SK-N-SH (cell line): ENCODE results near the gene APP. TPM values are rescaled to one million over a fixed set of nuclear protein-coding genes. Genes with fewer than 3 reads are reported as not detected.

ENCODE experiments used
- CTCF ChIA-PET: fragments of 300-600, 350-600 bp; formaldehyde crosslinking; extraction: SDS; loops from one replicate; lab custom pipeline; 2021; lab: Yijun Ruan, JAX
- POLR2A ChIA-PET: fragments of 350-600 bp; sonication (Branson Sonifier 250); formaldehyde crosslinking; extraction: SDS; loops from one replicate; lab custom pipeline; 2020; ENCODE audit warnings: antibody characterized with exemption, inconsistent platforms; lab: Yijun Ruan, JAX
- DNase-seq: peaks from one replicate; pipeline ENCODE4 v3.0.0; 2012
- H2AFZ ChIP-seq: fragments of 200-600 bp; sonication (generic); 2 replicates; pipeline ENCODE4 v1.8.1; 2016; ENCODE audit warnings: antibody characterized with exemption, mild to moderate bottlenecking, low read depth
- H3F3A ChIP-seq: fragments of 200-600 bp; sonication (generic); replicated peaks from 2 replicates; pipeline ENCODE3; 2016; ENCODE audit warnings: antibody characterized with exemption, mild to moderate bottlenecking; ENCODE audit not compliant: insufficient read depth
- H3K27ac ChIP-seq, 2 experiments: fragments of 200-500 bp in 1 of 2; fragments of 200-600 bp in 1 of 2; sonication (Bioruptor generic) in 1 of 2; sonication (generic), shearing (Covaris generic) in 1 of 2; 2 replicates each; pipeline versions ENCODE4 v1.5.1 to v1.6.1; 2014 to 2016; ENCODE audit warnings: low read depth in 2 of 2, inconsistent platforms in 1 of 2, low read length in 1 of 2, mild to moderate bottlenecking in 1 of 2, mixed read lengths in 1 of 2
- H3K27me3 ChIP-seq: fragments of 200-600 bp; sonication (generic), shearing (Covaris generic); 2 replicates; pipeline ENCODE4 v1.6.1; 2016; ENCODE audit warnings: mixed run types; ENCODE audit not compliant: insufficient read depth
- H3K36me3 ChIP-seq, 2 experiments: fragments of 200-500 bp in 1 of 2; fragments of 200-600 bp in 1 of 2; sonication (Bioruptor generic) in 1 of 2; sonication (generic) in 1 of 2; replicated peaks in 1 of 2; 2 replicates each; pipeline versions ENCODE3 to v1.5.1; 2014 to 2016; ENCODE audit warnings: low read length in 1 of 2, mild to moderate bottlenecking in 1 of 2; ENCODE audit not compliant: insufficient read depth in 2 of 2, control insufficient read depth in 1 of 2
- H3K4me1 ChIP-seq, 2 experiments: fragments of 200-500 bp in 1 of 2; fragments of 200-600 bp in 1 of 2; sonication (Bioruptor generic) in 1 of 2; sonication (generic), shearing (Covaris generic) in 1 of 2; 2 replicates each; pipeline versions ENCODE4 v1.5.1 to v1.6.1; 2014 to 2016; ENCODE audit warnings: low read depth in 1 of 2, low read length in 1 of 2, mixed run types in 1 of 2; ENCODE audit not compliant: insufficient read depth in 2 of 2, control insufficient read depth in 1 of 2
- H3K4me2 ChIP-seq: fragments of 200-600 bp; sonication (generic), shearing (Covaris generic); 2 replicates; pipeline ENCODE4 v1.6.1; 2017; ENCODE audit warnings: mixed run types
- H3K4me3 ChIP-seq, 2 experiments: fragments of 200-500 bp in 1 of 2; fragments of 200-600 bp in 1 of 2; sonication (Bioruptor generic) in 1 of 2; sonication (generic), shearing (Covaris generic) in 1 of 2; 2 replicates each; pipeline versions ENCODE4 v1.5.1 to v1.8.1; 2014 to 2016; ENCODE audit warnings: low read depth in 2 of 2, inconsistent platforms in 1 of 2, low read length in 1 of 2, mild to moderate bottlenecking in 1 of 2, mixed read lengths in 1 of 2, moderate library complexity in 1 of 2
- H3K79me2 ChIP-seq: fragments of 200-600 bp; sonication (generic); 2 replicates; pipeline ENCODE4 v1.8.1; 2017; ENCODE audit warnings: mild to moderate bottlenecking; ENCODE audit not compliant: insufficient read depth
- H3K9ac ChIP-seq: fragments of 200-600 bp; sonication (generic); 2 replicates; pipeline ENCODE4 v1.6.1; 2017; ENCODE audit warnings: mixed run types
- H3K9me2 ChIP-seq: fragments of 200-600 bp; sonication (generic); 2 replicates; pipeline ENCODE4 v1.6.1; 2017; ENCODE audit warnings: mixed run types
- H3K9me3 ChIP-seq: fragments of 200-600 bp; sonication (generic); 2 replicates; pipeline ENCODE4 v1.6.1; 2017; ENCODE audit warnings: mixed run types, mild to moderate bottlenecking, moderate library complexity
- H4K20me1 ChIP-seq: fragments of 200-600 bp; sonication (generic); 2 replicates; pipeline ENCODE4 v1.6.1; 2017; ENCODE audit warnings: mild to moderate bottlenecking, mixed run types; ENCODE audit not compliant: insufficient read depth
- CHD2 ChIP-seq: fragments of 150-350 bp; IDR thresholded peaks from 2 replicates; pipeline ENCODE4 v1.6.1; 2018; ENCODE audit warnings: low read length; ENCODE audit not compliant: partially characterized antibody
- ELF1 ChIP-seq: IDR thresholded peaks from 2 replicates; pipeline ENCODE4 v1.4.0; 2012
- EP300 ChIP-seq, 2 experiments: IDR thresholded peaks; 2 replicates each; pipeline versions ENCODE4 v1.4.0 to v1.6.1; 2012; ENCODE audit warnings: borderline replicate concordance in 1 of 2, low read depth in 1 of 2, low read length in 1 of 2
- EZH2phosphoT487 ChIP-seq: fragments of 200-600 bp; sonication (generic); IDR thresholded peaks from 2 replicates; pipeline ENCODE4 v1.6.1; 2017; ENCODE audit warnings: low read depth, mixed run types, mild to moderate bottlenecking, antibody characterized with exemption, moderate library complexity, borderline replicate concordance
- FOSL2 ChIP-seq: IDR thresholded peaks from 2 replicates; pipeline ENCODE4 v1.4.0; 2012; ENCODE audit warnings: low read depth, mild to moderate bottlenecking, moderate library complexity, borderline replicate concordance
- FOXJ3 ChIP-seq: sonication (generic); formaldehyde crosslinking; IDR thresholded peaks from 2 replicates; pipeline ENCODE4 v1.5.1; 2020; ENCODE audit warnings: mild to moderate bottlenecking, missing genetic modification reagents
- GABPA ChIP-seq: IDR thresholded peaks from 2 replicates; pipeline ENCODE4 v1.4.0; 2012; ENCODE audit warnings: low read depth, mild to moderate bottlenecking
- GATA2 ChIP-seq: sonication (generic); formaldehyde crosslinking; IDR thresholded peaks from 2 replicates; pipeline ENCODE4 v1.5.0; 2020; ENCODE audit warnings: mild to moderate bottlenecking, missing genetic modification reagents
- JUND ChIP-seq: IDR thresholded peaks from 2 replicates; pipeline ENCODE4 v1.4.0; 2012
- MXI1 ChIP-seq: IDR thresholded peaks from 2 replicates; pipeline ENCODE4 v1.6.1; 2012; ENCODE audit warnings: mild to moderate bottlenecking, low read depth, low read length, improper control_type of control experiment
- NFIC ChIP-seq: IDR thresholded peaks from 2 replicates; pipeline ENCODE4 v1.4.0; 2012; ENCODE audit warnings: borderline replicate concordance
- POLR2AphosphoS5 ChIP-seq: IDR thresholded peaks from 2 replicates; pipeline ENCODE4 v1.6.1; 2012; ENCODE audit warnings: low read depth, low read length
- RCOR1 ChIP-seq: fragments of 150-350 bp; IDR thresholded peaks from 2 replicates; pipeline ENCODE4 v1.6.1; 2017; ENCODE audit warnings: antibody characterized with exemption, low read length
- SIN3A ChIP-seq: IDR thresholded peaks from 2 replicates; pipeline ENCODE4 v1.6.1; 2012; ENCODE audit warnings: low read depth, mild to moderate bottlenecking, low read length, moderate library complexity, borderline replicate concordance
- TAF1 ChIP-seq: IDR thresholded peaks from 2 replicates; pipeline ENCODE4 v1.6.1; 2012; ENCODE audit warnings: low read depth, mild to moderate bottlenecking, low read length, moderate library complexity, borderline replicate concordance
- TCF12 ChIP-seq: IDR thresholded peaks from 2 replicates; pipeline ENCODE4 v1.4.0; 2012
- TEAD4 ChIP-seq: IDR thresholded peaks from 2 replicates; pipeline ENCODE4 v1.4.0; 2012; ENCODE audit warnings: mild to moderate bottlenecking, borderline replicate concordance; ENCODE audit not compliant: insufficient read depth
- YY1 ChIP-seq: IDR thresholded peaks from 2 replicates; pipeline ENCODE4 v1.4.0; 2012; ENCODE audit warnings: low read depth, mild to moderate bottlenecking
- WGBS: methylation state at CpG from one replicate; pipeline ENCODE4 v1.1.6; 2017; ENCODE audit warnings: low lambda C conversion rate; 5-methylcytosine and 5-hydroxymethylcytosine counted together
- polyA plus RNA-seq, 3 experiments: library from polyadenylated mRNA; depleted of rRNA; stranded (reverse); fragments of >200 nt; gene quantifications; 2 replicates each; pipeline ENCODE4 v1.2.3, GENCODE V29; 2012
- TF ChIP-seq, protein P1 (sequence below): IDR thresholded peaks from 2 replicates; pipeline ENCODE4 v1.4.0; 2012; ENCODE audit warnings: low read depth
- TF ChIP-seq, protein P2 (sequence below): IDR thresholded peaks from 2 replicates; pipeline ENCODE4; 2012
- TF ChIP-seq, protein P3 (sequence below): IDR thresholded peaks from 2 replicates; pipeline ENCODE4 v1.6.1; 2012; ENCODE audit warnings: mild to moderate bottlenecking, low read depth, low read length, moderate library complexity
- TF ChIP-seq, protein P4 (sequence below): IDR thresholded peaks from 2 replicates; pipeline ENCODE4 v1.4.0; 2012; ENCODE audit warnings: low read depth, borderline replicate concordance
- TF ChIP-seq, protein P5 (sequence below): fragments of 200-600 bp; sonication (generic); IDR thresholded peaks from 2 replicates; pipeline ENCODE4 v1.6.1; 2017; ENCODE audit warnings: antibody characterized with exemption, mild to moderate bottlenecking, moderate library complexity
- TF ChIP-seq, protein P6 (sequence below): fragments of 150-350 bp; IDR thresholded peaks from 2 replicates; pipeline ENCODE4 v1.6.1; 2017; ENCODE audit warnings: antibody characterized with exemption, low read length, low read depth, borderline replicate concordance
- TF ChIP-seq, protein P7 (sequence below): fragments of 150-350 bp; IDR thresholded peaks from 2 replicates; pipeline ENCODE4 v1.6.1; 2016; ENCODE audit warnings: mild to moderate bottlenecking, low read depth, low read length

The APP gene
- polyA plus RNA-seq, 1 of the 3 experiments (the other 2 are of a cell fraction), result 780 TPM

DNA sequence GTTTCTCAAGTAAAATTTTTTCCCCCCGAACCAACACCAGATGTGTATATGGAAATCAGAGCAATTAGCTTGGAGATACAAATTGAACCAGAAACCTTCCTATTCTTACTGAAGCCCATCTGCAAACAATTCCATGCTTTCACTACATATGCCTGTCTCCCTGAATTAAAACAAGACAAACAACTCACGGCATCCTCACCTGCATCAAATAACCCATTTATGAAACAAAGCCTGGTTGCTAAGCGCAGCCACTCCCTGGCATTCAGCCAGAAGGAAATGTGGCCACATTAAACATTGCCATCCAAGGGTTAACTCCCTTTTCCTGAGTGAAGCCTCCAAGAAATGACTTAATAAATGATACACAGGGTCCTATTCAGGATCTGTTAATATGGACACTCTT, 55.3 kb downstream of the APP start:
- CTCF ChIA-PET, result interaction anchor here (1.3 kb wide), 1 partner anchor 508 kb away, joined by 3 read pairs; no protein-coding TSS in a partner anchor
- H4K20me1 ChIP-seq, result no peaks in the 10 kb centered on the region; the same call in 1 of the 2 replicates
- POLR2A ChIA-PET, result no interaction called here
- peak overlapping the region; percentile 77 to 96 for H3K27ac ChIP-seq
- peaks cover 4 to 5% of the 10 kb centered on the region in 2 experiments for H3K36me3 ChIP-seq
- no peak overlapping the region for H3K4me3 ChIP-seq
- peak; percentile 30 for DNase-seq
- TF ChIP-seq, protein P1, sequence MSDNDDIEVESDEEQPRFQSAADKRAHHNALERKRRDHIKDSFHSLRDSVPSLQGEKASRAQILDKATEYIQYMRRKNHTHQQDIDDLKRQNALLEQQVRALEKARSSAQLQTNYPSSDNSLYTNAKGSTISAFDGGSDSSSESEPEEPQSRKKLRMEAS, result no peak
- TF ChIP-seq, protein P2, sequence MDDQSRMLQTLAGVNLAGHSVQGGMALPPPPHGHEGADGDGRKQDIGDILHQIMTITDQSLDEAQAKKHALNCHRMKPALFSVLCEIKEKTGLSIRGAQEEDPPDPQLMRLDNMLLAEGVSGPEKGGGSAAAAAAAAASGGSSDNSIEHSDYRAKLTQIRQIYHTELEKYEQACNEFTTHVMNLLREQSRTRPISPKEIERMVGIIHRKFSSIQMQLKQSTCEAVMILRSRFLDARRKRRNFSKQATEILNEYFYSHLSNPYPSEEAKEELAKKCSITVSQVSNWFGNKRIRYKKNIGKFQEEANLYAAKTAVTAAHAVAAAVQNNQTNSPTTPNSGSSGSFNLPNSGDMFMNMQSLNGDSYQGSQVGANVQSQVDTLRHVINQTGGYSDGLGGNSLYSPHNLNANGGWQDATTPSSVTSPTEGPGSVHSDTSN, result no peak
- peak; percentile 36; the same call in 1 of the 2 replicates for TF ChIP-seq TCF12
- TF ChIP-seq, protein P3, sequence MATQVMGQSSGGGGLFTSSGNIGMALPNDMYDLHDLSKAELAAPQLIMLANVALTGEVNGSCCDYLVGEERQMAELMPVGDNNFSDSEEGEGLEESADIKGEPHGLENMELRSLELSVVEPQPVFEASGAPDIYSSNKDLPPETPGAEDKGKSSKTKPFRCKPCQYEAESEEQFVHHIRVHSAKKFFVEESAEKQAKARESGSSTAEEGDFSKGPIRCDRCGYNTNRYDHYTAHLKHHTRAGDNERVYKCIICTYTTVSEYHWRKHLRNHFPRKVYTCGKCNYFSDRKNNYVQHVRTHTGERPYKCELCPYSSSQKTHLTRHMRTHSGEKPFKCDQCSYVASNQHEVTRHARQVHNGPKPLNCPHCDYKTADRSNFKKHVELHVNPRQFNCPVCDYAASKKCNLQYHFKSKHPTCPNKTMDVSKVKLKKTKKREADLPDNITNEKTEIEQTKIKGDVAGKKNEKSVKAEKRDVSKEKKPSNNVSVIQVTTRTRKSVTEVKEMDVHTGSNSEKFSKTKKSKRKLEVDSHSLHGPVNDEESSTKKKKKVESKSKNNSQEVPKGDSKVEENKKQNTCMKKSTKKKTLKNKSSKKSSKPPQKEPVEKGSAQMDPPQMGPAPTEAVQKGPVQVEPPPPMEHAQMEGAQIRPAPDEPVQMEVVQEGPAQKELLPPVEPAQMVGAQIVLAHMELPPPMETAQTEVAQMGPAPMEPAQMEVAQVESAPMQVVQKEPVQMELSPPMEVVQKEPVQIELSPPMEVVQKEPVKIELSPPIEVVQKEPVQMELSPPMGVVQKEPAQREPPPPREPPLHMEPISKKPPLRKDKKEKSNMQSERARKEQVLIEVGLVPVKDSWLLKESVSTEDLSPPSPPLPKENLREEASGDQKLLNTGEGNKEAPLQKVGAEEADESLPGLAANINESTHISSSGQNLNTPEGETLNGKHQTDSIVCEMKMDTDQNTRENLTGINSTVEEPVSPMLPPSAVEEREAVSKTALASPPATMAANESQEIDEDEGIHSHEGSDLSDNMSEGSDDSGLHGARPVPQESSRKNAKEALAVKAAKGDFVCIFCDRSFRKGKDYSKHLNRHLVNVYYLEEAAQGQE, result no peak
- no peak for TF ChIP-seq FOXJ3
- peak; percentile 63 for TF ChIP-seq NFIC
- peak; percentile 52; the same call in 1 of the 2 replicates for TF ChIP-seq MXI1
- TF ChIP-seq YY1, result no peak
- no peak for TF ChIP-seq EZH2phosphoT487
- TF ChIP-seq GABPA, result no peak
- TF ChIP-seq JUND, result no peak
- TF ChIP-seq, protein P4, sequence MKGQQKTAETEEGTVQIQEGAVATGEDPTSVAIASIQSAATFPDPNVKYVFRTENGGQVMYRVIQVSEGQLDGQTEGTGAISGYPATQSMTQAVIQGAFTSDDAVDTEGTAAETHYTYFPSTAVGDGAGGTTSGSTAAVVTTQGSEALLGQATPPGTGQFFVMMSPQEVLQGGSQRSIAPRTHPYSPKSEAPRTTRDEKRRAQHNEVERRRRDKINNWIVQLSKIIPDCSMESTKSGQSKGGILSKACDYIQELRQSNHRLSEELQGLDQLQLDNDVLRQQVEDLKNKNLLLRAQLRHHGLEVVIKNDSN, result no peak
- no peak for TF ChIP-seq SIN3A
- TF ChIP-seq FOSL2, result no peak
- no peak for TF ChIP-seq TAF1
- TF ChIP-seq CHD2, result peak; percentile 15
- no peak for TF ChIP-seq GATA2 (CRISPR knock-in tag)
- no peak for TF ChIP-seq TEAD4
- TF ChIP-seq, protein P5, sequence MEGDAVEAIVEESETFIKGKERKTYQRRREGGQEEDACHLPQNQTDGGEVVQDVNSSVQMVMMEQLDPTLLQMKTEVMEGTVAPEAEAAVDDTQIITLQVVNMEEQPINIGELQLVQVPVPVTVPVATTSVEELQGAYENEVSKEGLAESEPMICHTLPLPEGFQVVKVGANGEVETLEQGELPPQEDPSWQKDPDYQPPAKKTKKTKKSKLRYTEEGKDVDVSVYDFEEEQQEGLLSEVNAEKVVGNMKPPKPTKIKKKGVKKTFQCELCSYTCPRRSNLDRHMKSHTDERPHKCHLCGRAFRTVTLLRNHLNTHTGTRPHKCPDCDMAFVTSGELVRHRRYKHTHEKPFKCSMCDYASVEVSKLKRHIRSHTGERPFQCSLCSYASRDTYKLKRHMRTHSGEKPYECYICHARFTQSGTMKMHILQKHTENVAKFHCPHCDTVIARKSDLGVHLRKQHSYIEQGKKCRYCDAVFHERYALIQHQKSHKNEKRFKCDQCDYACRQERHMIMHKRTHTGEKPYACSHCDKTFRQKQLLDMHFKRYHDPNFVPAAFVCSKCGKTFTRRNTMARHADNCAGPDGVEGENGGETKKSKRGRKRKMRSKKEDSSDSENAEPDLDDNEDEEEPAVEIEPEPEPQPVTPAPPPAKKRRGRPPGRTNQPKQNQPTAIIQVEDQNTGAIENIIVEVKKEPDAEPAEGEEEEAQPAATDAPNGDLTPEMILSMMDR, result no peak
- peak in 1 of 2 experiments; percentile 67; a peak in 1 of 4 replicates for TF ChIP-seq EP300 (IDR thresholded peaks at IDR 0.05; ENCODE audit: borderline replicate concordance in 1 of 2, low read depth in 1 of 2, low read length in 1 of 2)
- TF ChIP-seq, protein P6, sequence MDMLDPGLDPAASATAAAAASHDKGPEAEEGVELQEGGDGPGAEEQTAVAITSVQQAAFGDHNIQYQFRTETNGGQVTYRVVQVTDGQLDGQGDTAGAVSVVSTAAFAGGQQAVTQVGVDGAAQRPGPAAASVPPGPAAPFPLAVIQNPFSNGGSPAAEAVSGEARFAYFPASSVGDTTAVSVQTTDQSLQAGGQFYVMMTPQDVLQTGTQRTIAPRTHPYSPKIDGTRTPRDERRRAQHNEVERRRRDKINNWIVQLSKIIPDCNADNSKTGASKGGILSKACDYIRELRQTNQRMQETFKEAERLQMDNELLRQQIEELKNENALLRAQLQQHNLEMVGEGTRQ, result no peak
- TF ChIP-seq, protein P7, sequence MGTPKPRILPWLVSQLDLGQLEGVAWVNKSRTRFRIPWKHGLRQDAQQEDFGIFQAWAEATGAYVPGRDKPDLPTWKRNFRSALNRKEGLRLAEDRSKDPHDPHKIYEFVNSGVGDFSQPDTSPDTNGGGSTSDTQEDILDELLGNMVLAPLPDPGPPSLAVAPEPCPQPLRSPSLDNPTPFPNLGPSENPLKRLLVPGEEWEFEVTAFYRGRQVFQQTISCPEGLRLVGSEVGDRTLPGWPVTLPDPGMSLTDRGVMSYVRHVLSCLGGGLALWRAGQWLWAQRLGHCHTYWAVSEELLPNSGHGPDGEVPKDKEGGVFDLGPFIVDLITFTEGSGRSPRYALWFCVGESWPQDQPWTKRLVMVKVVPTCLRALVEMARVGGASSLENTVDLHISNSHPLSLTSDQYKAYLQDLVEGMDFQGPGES, result no peak
- TF ChIP-seq POLR2AphosphoS5, result no peak
- TF ChIP-seq ELF1, result no peak
- no peak for TF ChIP-seq RCOR1
- no peak overlapping the region; the same call in 1 of the 2 replicates for H3K4me2 ChIP-seq
- peaks cover 58% of the 10 kb centered on the region; the same call in 1 of the 2 replicates for H3K79me2 ChIP-seq
- H3K27me3 ChIP-seq, result no peaks in the 10 kb centered on the region
- H3K4me1 ChIP-seq, result peaks cover 15 to 38% of the 10 kb centered on the region in 2 experiments; a peak in 3 of 4 replicates
- no peaks in the 10 kb centered on the region for H3K9me3 ChIP-seq
- WGBS, result 36% methylated on average over 3 of the region's 3 CpGs
- H3F3A ChIP-seq, result peaks cover 20% of the 10 kb centered on the region
- H3K9me2 ChIP-seq, result no peaks in the 10 kb centered on the region
- peak overlapping the region; percentile 70; the same call in 1 of the 2 replicates for H3K9ac ChIP-seq
- no peak overlapping the region for H2AFZ ChIP-seq
